ENCODE measurements around the gene SMC1A.
"Not testable (repeated sequence)": the region's sequence is repeated elsewhere in the genome, so short reads cannot be mapped to it uniquely, and the experiment has no call there.

The SMC1A gene

DNA sequence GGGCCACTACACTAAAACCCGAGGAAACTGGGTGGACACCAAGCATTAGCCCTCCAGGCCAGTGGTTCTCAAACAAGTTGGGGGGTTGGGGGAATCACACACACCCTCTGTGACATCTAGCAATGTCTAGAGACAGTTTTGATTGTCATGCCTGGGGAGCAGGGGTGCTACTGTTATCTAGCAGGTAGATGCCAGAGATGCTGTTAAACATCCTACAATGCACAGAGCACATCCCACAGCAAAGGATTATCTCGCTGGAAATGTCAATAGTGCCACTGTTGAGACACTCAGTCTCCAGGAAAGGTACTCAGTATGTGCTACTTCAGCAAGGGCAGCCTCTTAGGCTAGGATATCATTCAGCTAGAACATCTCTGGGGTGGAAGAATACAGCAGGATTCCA, 1.3 kb downstream of the SMC1A start:
- no peak for DNase-seq

DNA sequence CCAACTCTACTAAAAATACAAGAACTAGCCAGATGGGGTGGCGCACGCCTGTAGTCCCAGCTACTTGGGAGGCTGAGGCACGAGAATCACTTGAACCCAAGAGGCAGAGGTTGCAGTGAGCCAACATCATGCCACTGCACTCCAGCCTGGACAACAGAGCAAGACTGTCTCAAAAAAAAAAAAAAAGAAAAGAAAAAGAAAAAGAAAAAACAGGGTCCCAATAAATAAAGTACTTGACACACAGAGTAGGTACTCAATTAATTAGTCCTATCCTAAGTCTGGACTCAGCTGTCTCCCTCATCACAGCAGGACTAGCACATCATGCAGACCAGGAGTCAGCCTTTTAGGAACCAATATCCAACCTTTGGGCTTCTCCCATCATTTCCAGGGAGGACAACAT, 2.1 kb downstream of the SMC1A start:
- DNase-seq = not testable (repeated sequence)

DNA sequence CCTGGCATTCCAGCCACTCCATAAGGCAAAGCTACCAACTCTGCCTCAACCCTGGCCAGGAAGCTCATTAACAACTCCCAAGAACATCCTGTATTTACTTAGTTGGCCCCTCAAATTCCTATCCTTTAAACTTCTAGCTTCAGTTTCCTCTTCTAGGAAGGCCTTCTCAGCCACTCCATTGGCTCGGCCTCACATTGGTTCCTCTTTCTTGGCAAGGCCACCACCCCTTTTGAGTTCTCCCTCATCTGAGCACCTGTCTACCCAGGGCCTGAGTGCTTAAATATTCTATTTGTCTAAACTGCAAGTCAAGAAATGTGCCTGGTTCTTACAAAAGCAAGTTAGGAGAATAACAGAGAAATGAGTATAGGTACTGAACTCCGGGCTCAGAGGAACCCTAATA, 10.0 kb downstream of the SMC1A start:
- no peak for DNase-seq

DNA sequence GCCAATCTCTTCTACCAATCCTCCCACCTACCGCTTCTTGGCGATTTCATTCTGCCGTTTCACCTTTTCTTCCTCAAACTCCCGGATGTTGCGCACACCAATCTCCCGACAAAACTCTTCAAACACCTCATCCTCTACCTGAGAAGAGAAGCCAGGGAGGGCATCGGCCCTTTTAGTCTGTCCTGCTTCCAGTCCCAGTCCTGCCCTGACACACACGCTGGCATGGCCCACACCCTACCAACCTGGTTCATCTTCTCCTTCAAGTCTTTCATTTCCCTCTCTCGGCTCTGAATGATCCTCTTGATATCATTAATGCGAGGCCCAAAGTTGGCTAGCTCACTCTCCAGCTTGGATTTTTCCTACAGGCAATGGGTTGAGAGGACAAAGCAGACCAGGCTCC, 18.9 kb downstream of the SMC1A start:
- DNase-seq = no peak

DNA sequence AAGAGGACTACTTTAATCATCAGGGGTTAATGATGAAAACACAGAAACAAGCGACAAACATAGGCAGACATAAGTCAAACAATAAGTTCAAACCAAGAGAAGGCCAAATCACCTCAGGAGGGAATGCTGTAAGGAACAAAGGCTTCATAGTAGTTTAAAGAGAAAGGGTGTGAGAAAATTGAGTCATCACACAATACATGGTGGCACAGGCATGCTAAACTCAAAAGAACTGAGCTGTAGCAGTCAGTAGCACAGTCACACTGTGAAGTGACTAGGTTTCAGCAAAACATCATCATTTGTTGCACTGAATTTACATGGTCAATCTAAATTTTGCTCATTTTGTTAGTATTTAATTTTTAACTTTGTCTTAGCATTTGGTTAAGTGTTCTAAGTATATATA, 24.2 kb downstream of the SMC1A start:
- DNase-seq = no peak

DNA sequence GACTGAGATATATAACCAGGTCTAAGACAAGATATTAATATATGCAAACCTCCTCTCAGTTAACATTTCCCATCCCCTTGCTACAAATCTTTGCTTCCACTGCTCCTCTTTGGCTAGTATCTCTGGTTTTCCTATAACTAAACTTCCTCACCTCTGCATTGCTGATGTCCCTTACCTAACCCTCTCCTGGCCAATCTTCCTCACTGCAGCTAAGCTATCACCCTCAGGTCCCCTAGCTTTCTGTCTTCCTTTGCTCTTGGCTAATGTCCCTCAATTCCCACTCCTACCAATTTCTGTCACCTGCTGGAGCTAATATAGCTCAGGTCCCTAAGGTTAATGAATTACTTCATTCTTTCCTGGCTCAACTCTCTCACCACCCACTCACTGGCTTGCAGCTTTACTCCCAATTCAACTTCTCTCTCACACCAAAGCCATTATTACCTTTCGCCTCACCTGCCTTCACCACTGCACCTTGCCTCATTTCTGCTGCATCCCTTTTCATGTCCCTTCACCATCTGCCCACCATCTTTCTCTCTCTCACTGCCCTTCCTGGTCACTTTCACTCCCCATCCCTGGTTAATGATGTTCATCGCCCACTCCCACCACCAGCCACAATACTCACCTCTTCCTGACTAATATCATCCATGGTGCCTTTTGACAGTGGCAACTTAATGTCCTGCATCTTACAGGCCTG, 26.7 kb downstream of the SMC1A start:
- DNase-seq = no peak

DNA sequence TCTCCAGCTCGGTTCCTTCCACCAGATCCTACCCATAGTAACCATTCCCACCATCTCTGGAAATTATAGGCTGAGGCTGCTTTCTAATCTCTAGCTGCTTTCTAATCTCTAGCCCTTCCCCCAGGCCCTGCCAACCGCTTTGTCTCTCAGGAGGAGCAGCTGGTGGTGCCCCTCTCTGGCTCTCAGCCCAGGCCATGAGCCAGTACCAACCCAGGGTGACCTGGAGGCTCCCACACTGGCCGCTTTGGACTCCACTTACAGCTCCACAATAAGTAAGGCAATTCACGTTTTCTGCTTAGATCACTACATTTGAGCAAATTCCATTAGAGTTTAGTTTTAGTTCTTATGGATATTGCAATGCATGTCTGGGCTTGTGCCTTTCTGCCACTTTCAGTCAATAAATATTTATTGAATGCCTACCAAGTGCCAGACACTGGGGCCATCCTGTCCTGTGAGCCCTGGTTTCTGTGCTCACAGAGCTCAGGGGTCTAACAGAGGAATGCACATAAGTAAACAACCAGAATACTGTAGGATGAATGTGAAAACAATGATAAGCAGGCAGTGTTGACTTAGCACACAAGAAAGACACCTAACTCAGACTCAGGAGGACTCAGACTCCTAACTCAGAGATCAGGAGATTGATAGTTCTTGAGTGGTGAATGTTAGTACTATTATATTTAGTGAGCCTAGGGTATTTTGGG, 38.9 kb downstream of the SMC1A start:
- no peak for DNase-seq

DNA sequence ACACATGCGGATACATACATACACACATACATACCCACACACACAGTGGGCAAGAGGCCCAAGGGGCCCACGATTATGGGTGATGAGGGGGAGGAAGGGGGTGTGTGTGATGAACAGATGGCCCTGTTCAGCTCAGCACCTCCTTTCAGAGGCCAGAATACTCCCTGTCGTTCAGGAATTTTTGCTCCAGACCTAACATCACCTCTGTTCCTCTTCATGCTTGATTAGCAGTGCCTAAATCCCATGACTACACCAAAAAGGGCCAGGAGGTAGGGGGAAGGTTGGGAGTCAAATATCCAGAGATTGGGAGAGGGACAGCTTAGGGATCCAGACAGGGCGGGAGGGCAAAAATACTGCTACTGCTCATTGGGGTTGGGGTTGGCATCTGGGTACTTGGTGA, 42.7 kb downstream of the SMC1A start:
- DNase-seq = no peak

DNA sequence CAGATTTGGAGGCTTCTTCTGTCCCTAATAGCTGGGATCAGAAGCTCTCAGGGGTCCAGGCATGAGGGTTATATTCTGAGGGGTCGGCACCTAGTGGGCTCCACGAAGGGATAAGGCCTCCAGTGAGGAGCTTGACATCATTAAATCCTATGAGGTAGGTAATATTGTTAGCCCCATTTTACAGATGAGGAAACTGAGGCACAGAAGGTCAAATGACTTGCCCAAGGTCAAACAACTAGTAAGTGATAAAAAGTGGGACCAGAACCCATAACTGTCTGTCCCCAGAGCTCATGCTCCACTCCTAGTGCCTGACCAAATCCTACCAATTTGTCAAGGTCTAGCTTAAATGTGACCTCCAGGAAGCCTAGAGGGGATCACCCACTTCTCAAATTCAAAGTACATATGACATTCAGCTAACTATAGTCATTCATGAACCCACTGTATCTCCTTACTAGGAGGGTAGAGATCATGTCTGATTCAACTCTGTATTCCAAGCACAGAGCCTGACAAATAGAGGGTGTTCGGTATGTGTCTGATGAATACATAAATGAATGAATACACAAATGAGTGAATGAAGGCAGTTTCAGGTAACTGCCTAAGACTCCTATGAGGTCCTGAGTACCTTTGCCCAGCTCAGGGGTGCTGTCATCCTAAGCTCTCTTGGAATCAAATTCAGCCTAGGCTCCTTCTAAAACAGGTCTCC, 43.3 kb downstream of the SMC1A start:
- DNase-seq = no peak

DNA sequence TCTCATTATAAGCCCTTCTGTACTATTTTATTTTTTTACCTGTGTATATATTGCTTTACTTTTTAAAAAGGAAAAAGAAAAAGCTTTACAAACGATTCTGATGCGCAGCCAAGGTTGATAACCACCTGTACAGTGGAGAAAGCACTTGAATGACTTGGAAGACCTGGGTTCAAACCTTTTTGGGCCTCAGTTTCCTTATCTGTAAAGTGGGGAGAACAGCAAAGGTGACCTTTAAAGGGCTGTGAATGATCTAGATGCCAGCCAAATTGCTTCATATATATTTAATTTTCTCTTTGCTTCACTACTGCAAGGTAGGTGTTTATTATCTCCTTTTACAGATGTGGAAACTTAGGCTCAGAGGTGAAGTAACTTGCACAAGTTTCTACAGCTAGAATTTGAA, 45.0 kb downstream of the SMC1A start:
- no peak for DNase-seq

DNA sequence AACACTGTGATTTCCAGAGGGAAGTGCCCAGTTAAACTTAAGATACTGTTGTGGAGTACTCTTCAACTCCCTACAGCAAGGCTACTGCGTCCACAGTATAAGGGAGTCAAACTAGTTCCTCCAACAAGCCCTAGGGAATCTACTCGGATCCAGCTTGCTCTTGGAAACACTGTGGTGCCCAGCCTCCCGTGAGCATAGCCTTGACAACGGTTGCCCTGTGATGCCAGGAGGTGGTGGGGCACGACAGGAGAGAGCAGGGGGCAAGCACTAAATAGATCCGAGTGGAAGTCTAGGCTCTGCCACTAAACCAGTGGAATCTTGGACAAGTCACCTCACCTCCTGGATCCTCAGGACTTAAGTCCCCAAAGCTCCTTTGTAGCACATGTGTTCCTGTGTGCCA, 45.6 kb downstream of the SMC1A start:
- DNase-seq = no peak

DNA sequence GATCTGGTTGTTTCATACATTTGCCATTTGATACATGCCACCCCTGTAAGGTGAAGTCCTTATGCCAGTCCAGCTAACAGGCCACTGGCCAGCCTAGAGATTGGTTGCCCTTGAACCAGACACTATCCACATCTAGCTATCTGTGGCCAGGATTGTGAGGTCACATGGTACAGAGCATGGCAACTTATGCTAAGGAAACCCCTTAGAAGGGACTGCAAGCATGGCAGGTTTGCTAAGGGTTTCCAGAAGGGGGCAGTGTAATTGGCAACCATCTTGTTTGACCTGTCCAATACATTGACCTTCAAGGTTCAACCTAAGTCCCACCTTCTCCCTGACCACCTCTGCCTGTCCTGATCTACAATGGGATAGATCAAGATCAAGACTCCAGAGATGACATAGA, 47.5 kb downstream of the SMC1A start:
- DNase-seq = no peak

DNA sequence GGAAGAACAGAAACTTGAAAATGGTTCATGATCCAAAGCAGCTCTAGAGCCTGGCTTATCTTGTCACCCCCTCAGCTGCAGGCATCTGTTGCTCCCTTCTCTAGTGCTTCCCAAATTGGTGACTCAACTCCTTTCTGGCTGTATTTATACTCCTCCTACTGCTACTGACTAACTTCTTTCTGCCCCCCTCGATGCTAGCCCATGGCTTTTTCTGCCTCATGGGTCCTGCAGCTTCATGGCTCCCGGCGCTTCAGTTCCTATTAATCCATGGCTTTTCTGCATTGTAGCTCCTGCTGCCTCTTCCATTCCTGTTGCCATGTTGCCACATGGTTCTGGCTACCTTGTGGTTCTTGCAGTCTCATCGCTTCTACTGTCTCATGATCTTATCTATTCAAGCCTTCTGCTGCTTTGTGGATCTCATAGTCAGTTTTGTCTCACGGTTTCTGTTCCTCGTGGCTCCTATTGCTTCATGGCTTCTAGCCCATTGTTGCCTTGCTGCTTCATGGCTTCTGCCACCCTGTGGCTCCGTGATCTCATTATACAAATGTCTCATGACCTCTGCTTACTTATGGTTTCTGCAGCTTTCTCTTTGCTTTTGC, 48.1 kb downstream of the SMC1A start:
- no peak for DNase-seq

DNA sequence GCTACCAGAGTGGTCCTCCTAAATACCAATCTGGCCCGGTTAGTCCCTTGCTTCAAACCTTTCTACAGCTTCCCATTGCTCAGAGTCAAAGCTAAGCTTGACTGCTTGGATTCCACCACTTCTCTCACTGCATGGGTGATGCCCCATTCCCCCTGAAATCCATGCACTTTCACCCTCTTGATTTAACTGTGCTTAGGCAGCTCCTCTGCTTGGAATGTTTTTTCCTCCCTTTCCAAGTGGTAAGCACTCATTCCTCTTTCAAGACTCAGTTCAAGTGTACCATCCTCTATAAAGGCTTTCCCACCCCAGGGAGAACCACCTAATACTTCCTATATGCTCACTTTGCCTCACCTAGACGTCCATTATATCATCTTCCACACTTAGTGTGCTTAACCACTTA, 49.1 kb downstream of the SMC1A start:
- no peak for DNase-seq

DNA sequence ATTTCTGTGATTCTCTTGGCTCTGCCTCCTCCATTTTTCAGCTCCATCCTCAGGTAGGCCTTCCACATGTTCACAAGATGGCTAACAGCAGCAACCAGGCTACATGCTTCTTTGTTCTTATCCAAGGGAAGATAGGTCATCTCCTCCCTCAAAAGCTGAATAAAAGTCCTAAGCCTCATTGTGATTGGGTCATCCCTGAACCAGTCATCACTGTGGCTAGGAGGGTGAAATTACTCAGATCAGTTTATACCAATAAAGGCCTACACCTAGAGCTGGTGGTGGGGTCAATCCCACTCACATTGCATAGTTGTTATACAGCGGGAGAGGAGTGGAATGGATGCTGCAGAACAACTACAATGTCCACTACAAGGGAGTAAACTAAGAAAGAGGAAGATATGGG, 56.0 kb downstream of the SMC1A start:
- DNase-seq = not testable (repeated sequence)

DNA sequence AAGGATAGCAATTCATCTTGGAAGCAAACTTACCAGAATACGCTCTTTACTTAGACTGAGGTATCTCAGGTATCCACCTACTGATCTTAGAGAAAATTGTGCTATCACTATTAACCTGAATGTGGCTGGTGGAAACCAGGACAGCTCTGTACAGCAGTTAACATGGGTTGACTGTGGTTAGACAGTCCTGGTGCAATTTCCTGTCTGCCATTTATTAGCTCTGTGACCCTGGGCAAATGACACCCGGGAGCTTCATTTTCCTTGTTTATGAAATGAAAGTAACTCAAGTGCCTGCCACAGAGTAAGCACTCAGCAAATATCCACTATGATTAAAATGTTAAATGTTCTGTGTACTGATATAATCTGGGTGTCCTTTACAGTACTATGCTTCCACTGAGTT, 60.0 kb downstream of the SMC1A start:
- no peak for DNase-seq

DNA sequence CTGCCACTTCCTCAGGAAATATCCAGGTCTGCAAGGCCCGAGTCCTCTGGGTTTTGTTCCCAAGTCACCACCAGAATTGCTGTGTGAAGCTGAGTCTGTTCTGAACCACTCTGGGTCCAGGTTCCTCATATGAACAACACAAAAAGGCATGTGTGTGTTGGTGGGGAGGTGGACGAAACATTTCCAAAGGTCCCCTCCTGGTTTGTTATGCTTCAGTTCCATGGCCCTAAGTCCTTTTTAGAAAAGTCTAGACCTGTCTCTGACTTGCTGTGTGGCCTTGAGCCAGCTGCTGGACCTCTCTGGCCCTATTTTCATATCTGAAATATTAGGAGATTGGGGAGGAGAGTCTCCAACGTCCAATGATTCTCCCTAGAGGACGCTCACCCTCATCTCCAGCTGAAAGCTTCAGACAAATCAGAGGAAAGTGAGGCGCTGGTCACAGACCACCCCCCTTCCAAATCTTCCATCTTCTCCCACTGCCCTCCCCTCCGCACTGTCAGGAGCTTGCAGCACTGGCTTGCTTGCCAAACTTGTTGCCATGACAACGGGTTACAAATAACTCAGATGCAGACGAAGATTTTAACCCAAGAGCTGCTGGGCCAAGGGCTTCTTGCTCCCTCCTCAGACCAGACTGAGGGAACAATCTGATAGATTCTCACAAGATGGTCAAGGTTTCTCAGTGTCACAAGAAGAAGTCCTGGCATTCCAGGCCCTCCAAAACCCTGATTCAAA, 64.5 kb downstream of the SMC1A start:
- no peak for DNase-seq

DNA sequence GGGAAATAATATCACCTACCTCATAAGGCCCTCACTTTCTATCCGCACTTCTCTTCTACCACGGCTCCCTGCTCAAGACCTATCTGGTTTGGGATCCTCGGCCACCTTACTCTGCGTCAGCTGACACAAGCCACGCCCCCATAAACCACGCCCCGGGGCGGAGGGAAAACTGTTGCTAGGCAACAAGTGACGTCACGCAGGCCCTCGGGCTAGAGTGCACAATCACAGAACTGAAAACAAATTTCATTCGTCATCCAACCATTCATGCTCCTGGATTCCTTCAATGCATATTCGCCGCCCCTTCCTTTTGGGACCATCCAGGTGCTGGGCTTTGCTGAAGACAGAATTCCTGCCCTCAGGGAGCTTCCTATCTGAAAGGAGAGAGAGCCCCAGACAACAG, 66.3 kb downstream of the SMC1A start:
- no peak for DNase-seq

DNA sequence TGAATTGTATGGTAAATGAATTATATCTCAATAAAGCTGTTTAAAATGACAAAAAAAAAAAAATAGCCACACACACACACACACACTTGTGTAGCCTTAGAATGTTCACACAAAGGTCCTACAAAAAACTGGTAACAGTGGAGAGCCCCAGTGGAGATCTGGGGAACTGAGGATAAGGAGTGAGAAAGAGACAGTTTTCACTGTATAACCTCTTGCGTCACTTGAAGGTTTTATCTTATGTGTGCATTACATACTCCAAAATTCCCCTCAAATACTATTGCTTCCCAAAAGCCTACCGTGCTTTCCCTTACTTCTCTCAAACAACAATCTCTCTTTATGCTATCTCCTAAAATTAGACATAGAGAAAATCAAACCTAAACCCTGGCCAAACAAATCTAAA, 67.8 kb downstream of the SMC1A start:
- DNase-seq = no peak

DNA sequence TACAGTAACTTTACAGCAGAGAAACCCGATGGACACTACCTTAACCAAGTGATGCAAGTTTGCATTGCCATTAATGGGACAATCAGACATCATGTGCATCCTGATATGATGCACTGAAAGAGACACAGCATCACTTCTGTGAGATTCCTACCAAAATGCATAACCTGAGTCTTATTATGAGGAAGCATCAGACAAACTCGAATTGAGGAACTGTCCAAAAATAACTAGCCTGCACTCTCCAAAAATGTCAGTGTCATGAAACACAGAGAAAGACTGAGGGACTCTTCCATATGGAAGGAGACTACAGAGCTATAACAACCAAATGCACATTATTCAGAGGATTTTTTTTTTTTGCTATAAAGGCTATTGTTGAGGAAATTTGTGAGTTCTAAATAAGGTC, 74.5 kb downstream of the SMC1A start:
- DNase-seq = no peak

DNA sequence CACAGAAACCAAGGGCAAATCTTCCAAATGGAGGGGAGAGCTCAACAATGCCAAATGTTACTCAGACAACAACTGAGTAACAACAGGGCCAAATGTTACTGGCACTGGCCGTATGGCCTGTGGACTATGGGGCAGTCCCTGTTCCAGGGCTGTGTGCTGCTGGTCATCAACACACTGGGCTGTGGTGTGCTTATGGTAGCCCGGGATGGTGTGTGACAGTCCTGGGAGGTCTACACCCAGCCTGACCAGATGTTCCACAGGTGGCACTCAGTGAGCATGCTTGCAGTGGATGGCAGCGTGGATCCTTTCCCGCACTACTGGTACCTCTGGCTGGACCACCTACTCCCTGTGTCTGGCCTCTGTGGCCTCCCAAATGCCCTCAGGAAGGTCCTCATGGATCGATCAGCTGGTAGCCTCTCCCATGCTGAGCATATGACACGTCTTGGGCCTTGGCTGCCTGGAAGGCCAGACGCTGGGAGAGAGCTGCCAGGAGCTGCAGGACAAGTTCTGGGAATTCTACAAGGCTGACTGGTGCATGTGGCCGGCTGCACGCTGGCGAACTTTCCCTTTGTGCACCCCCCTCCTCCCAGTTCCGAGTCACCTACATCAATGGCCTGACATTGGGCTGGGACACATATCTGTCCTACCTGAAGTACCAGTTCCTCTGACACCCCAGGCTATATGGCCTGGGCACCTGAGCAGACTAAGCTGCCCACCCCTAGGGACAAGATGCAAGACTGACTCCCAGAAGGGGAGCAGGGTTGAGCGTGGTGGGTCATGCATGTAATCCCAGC, 81.4 kb downstream of the SMC1A start:
- no peak for DNase-seq

DNA sequence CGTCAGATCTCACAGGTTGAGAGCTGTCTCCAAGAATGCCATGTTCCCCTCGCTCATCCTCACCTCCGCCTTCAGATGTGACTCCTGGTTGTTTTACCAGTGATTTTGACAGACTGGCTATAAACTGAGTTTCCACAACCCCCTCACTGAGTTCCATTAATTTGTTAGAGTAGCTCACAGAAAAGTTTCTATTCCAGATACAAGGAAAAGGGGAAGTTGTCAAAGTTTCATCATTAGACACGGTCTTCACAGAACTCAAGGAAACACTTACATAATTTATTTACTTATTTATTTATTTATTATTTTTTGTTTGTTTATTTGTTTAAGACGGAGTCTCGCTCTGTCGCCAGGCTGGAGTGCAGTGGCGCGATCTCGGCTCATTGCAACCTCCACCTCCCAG, 85.4 kb downstream of the SMC1A start:
- DNase-seq = no peak

Data from GOT3 (cell line).